Right atrium auricular region (tissue), 2 donors: Measurements from ENCODE around the gene PIAS2. TPM values are rescaled to one million over a fixed set of nuclear protein-coding genes. Genes with fewer than 3 reads are reported as not detected.

Experiments
- DNase-seq: peaks from one replicate; pipeline ENCODE4 v3.0.0-alpha.2; 2019; ENCODE audit warnings: low spot score
- H3K27ac ChIP-seq, 2 donors: fragments of 200-600 bp; sonication (generic); 1 replicate in 1 of 2; 2 replicates in 1 of 2; pipeline ENCODE4 v1.5.1; 2016 to 2019
- H3K27me3 ChIP-seq, 2 donors: fragments of 200-600 bp; sonication (generic); one replicate each; pipeline versions ENCODE4 v1.5.1 to v1.6.0; 2017 to 2019
- H3K36me3 ChIP-seq: fragments of 200-600 bp; sonication (generic); one replicate; pipeline ENCODE4 v1.5.1; 2016
- H3K4me1 ChIP-seq, 2 donors: fragments of 200-600 bp; sonication (generic); one replicate each; pipeline versions ENCODE4 v1.5.1 to v1.6.0; 2017 to 2019
- H3K4me3 ChIP-seq, 2 donors: fragments of 200-600 bp; sonication (generic); 1 replicate in 1 of 2; 2 replicates in 1 of 2; pipeline ENCODE4 v1.5.1; 2017 to 2019; ENCODE audit warnings: mild to moderate bottlenecking in 1 of 2, moderate library complexity in 1 of 2
- H3K9me3 ChIP-seq, 2 donors: fragments of 200-600 bp; sonication (generic); one replicate each; pipeline ENCODE4 v1.5.1; 2019
- total RNA-seq, 2 donors: library from RNA; depleted of rRNA; stranded (reverse); fragments of >200 nt; gene quantifications; one replicate each; pipeline ENCODE4 v1.1.0, GENCODE V29; 2016
- TF ChIP-seq, protein P1 (sequence below), 2 donors: fragments of 200-600 bp; sonication (generic); IDR thresholded peaks; one replicate each; pipeline ENCODE4 v1.5.1; 2019; ENCODE audit warnings: antibody characterized with exemption in 2 of 2

Gene PIAS2
- total RNA-seq, 2 donors from 2014 or later: 14.3 to 14.9 TPM

DNA sequence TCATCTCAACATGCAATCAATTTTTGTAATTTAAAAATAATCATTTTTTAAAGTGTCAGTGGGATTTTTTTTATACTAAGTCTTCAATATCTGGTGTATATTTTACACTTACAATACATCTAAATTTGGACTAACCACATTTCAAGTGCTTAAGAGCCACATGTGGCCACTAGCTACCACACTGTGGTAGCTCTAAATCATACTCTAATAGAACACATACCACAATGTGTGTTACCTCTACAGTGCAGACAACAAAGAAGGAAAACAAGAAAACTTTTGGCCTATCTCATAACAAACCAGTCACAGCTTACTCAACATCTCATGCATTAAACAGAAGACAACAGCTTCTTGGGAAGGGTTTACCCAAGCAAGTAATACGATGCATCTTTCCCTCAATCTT is 24.5 kb downstream of the PIAS2 start:
- Histone ChIP-seq H3K4me3 (no peak overlapping the region), H3K36me3 (peaks cover 26% of the 10 kb centered on the region), H3K4me1 (no peaks in the 10 kb centered on the region), H3K9me3 (peaks cover 6 to 21% of the 10 kb centered on the region in 2 donors), H3K27me3 (no peaks in the 10 kb centered on the region), H3K27ac (no peak overlapping the region)
- no peak for DNase-seq
- TF ChIP-seq, protein P1, sequence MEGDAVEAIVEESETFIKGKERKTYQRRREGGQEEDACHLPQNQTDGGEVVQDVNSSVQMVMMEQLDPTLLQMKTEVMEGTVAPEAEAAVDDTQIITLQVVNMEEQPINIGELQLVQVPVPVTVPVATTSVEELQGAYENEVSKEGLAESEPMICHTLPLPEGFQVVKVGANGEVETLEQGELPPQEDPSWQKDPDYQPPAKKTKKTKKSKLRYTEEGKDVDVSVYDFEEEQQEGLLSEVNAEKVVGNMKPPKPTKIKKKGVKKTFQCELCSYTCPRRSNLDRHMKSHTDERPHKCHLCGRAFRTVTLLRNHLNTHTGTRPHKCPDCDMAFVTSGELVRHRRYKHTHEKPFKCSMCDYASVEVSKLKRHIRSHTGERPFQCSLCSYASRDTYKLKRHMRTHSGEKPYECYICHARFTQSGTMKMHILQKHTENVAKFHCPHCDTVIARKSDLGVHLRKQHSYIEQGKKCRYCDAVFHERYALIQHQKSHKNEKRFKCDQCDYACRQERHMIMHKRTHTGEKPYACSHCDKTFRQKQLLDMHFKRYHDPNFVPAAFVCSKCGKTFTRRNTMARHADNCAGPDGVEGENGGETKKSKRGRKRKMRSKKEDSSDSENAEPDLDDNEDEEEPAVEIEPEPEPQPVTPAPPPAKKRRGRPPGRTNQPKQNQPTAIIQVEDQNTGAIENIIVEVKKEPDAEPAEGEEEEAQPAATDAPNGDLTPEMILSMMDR (IDR thresholded peaks at IDR 0.05): no peak

DNA sequence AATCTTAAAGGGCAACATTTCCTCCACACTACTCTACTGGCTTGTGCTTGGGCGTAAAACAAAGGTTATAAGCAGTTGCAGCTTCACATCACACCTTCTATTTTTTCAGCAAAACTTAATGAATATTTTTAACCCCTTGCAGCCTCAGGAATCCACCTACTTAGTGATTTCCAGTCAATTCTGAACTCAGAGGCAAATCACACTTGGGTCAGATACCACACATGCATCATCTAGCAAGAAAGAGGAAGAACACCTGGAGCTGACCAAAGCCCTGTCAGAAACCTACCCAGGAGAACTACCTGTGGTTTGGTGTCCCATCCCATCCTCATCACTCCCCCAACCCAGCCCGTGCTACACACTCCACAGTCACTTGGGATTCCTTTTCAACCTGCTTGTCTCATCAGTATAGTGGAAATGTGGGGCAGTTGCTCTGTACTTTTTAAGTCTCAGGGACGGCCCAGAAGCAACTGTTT is 25.5 kb downstream of the PIAS2 start:
- Histone ChIP-seq H3K27ac (no peak overlapping the region), H3K36me3 (peaks cover 26% of the 10 kb centered on the region), H3K4me3 (no peak overlapping the region), H3K4me1 (no peaks in the 10 kb centered on the region), H3K27me3 (no peaks in the 10 kb centered on the region), H3K9me3 (peaks cover 6 to 23% of the 10 kb centered on the region in 2 donors)
- TF ChIP-seq, protein P1 (IDR thresholded peaks at IDR 0.05): no peak
- no peak for DNase-seq

DNA sequence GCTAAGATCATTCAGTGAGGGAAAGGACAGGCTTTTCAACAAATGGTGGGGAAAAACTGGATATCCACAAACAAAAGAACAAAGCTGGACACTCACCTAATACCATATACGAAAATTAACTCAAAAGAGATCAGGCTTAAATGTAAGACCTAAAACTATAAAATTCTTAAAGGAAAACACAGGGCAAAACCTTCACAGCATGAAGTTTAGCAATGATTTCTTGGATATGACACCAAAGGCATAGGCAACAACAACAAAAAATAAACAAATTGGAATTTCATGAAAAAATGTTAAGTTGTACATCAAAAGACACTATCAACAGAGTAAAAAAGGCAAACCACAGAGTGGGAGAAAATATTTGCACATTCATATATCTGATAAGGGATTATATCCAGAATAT is 28.3 kb downstream of the PIAS2 start:
- no peak for DNase-seq
- H3K27me3 ChIP-seq: no peaks in the 10 kb centered on the region
- no peaks in the 10 kb centered on the region for H3K4me1 ChIP-seq
- TF ChIP-seq, protein P1 (IDR thresholded peaks at IDR 0.05): no peak
- peaks cover 26% of the 10 kb centered on the region for H3K36me3 ChIP-seq
- peaks cover 6 to 23% of the 10 kb centered on the region in 2 donors for H3K9me3 ChIP-seq
- no peak overlapping the region for H3K27ac ChIP-seq
- H3K4me3 ChIP-seq: no peak overlapping the region

DNA sequence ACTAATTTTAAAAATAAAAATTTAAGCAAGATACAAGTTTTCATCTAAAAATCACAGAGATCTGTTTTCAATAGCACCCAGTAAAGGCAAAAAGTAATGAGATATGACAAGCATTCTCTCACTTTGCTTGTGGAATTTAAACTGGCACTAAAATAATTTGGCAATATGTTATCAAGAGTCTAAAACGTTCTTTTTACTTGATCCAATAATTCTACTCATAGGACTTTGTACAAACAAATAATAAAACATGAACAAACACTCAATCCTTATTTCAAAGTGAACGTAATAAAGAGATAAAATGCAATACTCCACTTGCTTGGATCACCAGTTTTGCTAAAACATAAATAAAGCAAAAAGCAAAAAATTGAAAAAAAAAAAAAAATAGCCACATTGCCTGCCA is 30.4 kb downstream of the PIAS2 start:
- DNase-seq: no peak
- H3K4me1 ChIP-seq: no peaks in the 10 kb centered on the region
- no peak overlapping the region for H3K4me3 ChIP-seq
- H3K9me3 ChIP-seq: peaks cover 6 to 23% of the 10 kb centered on the region in 2 donors
- H3K27ac ChIP-seq: no peak overlapping the region
- no peaks in the 10 kb centered on the region for H3K27me3 ChIP-seq
- TF ChIP-seq, protein P1 (IDR thresholded peaks at IDR 0.05): no peak
- H3K36me3 ChIP-seq: peaks cover 26% of the 10 kb centered on the region

DNA sequence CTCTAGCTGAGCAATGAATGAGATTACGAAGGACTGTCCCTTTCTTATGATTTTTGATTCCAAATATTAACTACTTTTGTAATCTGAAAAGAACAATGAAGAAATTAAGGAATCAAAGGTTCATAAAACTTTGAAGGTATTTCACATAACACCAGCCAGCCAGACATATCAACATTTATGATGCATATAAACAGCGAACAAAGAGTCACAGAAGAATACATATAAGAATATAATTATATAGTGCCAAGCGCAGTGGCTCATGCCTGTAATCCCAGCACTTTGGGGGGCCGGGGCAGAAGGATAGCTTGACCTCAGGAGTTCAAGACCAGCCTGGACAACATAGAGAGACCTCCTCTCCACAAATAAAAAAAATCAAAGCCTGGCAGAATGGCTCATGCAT is 34.1 kb downstream of the PIAS2 start:
- peaks cover 0 to 9% of the 10 kb centered on the region in 2 donors for H3K9me3 ChIP-seq
- TF ChIP-seq, protein P1 (IDR thresholded peaks at IDR 0.05): no peak
- no peak overlapping the region for H3K27ac ChIP-seq
- peaks cover 6% of the 10 kb centered on the region for H3K36me3 ChIP-seq
- H3K4me3 ChIP-seq: no peak overlapping the region
- H3K4me1 ChIP-seq: no peaks in the 10 kb centered on the region
- H3K27me3 ChIP-seq: no peaks in the 10 kb centered on the region
- DNase-seq: no peak

DNA sequence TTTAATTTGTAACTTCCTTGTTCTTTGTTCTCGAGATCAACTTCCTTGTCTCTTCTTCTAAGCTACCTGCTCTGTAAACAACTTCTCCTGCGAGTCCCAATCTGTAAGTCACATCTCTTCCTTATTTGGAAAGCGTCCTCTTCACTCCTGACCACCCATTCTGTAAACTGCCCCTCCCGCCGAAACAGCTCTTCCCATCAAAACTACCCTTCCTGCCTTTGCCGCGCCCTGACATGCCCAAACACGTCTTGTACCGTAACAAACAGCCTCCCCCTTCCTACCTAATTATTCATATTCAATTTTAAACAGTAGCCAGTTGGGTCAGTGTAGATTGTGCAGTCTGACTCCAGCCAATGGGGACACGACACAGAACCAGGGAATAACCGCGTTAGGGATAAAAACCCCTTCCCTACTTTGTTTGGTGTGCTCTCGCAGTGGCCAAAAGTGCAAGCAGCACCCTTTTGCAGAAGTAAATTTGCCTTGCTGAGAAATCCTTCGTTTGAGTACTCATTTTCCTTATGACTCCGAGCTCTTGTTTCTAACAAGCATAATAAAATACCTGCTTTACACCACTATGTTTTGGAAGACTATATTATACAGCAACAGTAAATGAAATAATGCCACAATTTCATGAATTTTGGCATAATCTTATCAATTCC is 39.8 kb downstream of the PIAS2 start:
- Histone ChIP-seq H3K36me3 (peaks cover 5% of the 10 kb centered on the region), H3K4me3 (no peak overlapping the region), H3K9me3 (peaks cover 0 to 13% of the 10 kb centered on the region in 2 donors), H3K27ac (no peak overlapping the region), H3K27me3 (no peaks in the 10 kb centered on the region), H3K4me1 (no peaks in the 10 kb centered on the region)
- TF ChIP-seq, protein P1 (IDR thresholded peaks at IDR 0.05): no peak
- no peak for DNase-seq
